Loucy (cell line): Measurements from ENCODE around the gene FAF1.

Experiments used
- H2AFZ ChIP-seq: fragments of 200-600 bp; sonication (generic); 2 replicates; pipeline ENCODE4 v1.6.0; 2016; ENCODE audit warnings: antibody characterized with exemption, mild to moderate bottlenecking, low read length, moderate library complexity
- H3F3A ChIP-seq: fragments of 200-600 bp; 2 replicates; pipeline ENCODE4 v1.6.0; 2016; ENCODE audit warnings: antibody characterized with exemption, low read depth, mild to moderate bottlenecking
- H3K27me3 ChIP-seq: fragments of 200-600 bp; sonication (generic); 2 replicates; pipeline ENCODE4 v1.6.1; 2014; ENCODE audit warnings: low read length, mild to moderate bottlenecking; ENCODE audit not compliant: insufficient read depth, poor library complexity, severe bottlenecking
- H3K36me3 ChIP-seq: fragments of 200-600 bp; sonication (generic); 2 replicates; pipeline ENCODE4 v1.6.1; 2016; ENCODE audit warnings: low read length; ENCODE audit not compliant: insufficient read depth
- H3K4me1 ChIP-seq: fragments of 200-600 bp; sonication (generic); 2 replicates; pipeline ENCODE4 v1.5.1; 2014; ENCODE audit warnings: low read length, mild to moderate bottlenecking; ENCODE audit not compliant: insufficient read depth, poor library complexity, severe bottlenecking
- H3K4me2 ChIP-seq: fragments of 200-600 bp; sonication (generic); 2 replicates; pipeline ENCODE4 v1.6.0; 2014; ENCODE audit warnings: antibody characterized with exemption, low read length, low read depth, mild to moderate bottlenecking; ENCODE audit not compliant: poor library complexity, severe bottlenecking
- H3K4me3 ChIP-seq: fragments of 200-600 bp; sonication (generic); 2 replicates; pipeline ENCODE4 v1.5.1; 2014; ENCODE audit warnings: low read length, mild to moderate bottlenecking, mixed read lengths; ENCODE audit not compliant: poor library complexity, severe bottlenecking
- H3K79me2 ChIP-seq: fragments of 200-600 bp; sonication (generic); 2 replicates; pipeline ENCODE4 v1.6.1; 2014; ENCODE audit warnings: low read length; ENCODE audit not compliant: insufficient read depth
- H3K9ac ChIP-seq: fragments of 200-600 bp; sonication (generic); 2 replicates; pipeline ENCODE4 v1.6.0; 2014; ENCODE audit warnings: mild to moderate bottlenecking, low read depth, low read length, moderate library complexity; ENCODE audit not compliant: poor library complexity, severe bottlenecking
- H3K9me2 ChIP-seq: fragments of 200-600 bp; sonication (generic); replicated peaks from 2 replicates; pipeline ENCODE4 v1.6.1; 2016; ENCODE audit warnings: low read depth, low read length, mixed read lengths
- H3K9me3 ChIP-seq: fragments of 200-600 bp; sonication (generic); 2 replicates; pipeline ENCODE4 v1.6.1; 2014; ENCODE audit warnings: mild to moderate bottlenecking, antibody characterized with exemption, low read length, low read depth; ENCODE audit not compliant: insufficient read depth
- H4K20me1 ChIP-seq: fragments of 200-600 bp; sonication (generic); 2 replicates; pipeline ENCODE4 v1.6.0; 2014; ENCODE audit warnings: antibody characterized with exemption, low read length, mild to moderate bottlenecking; ENCODE audit not compliant: insufficient read depth, poor library complexity, severe bottlenecking
- EZH2phosphoT487 ChIP-seq: fragments of 200-600 bp; IDR thresholded peaks from 2 replicates; pipeline ENCODE4 v1.6.1; 2018; ENCODE audit warnings: antibody characterized with exemption, mild to moderate bottlenecking, moderate library complexity, borderline replicate concordance
- TF ChIP-seq, protein P1 (sequence below): fragments of 200-600 bp; sonication (generic); conservative IDR thresholded peaks from 2 replicates; pipeline ENCODE4 v1.5.1; 2014; ENCODE audit warnings: mild to moderate bottlenecking, antibody characterized with exemption, low read length

Gene FAF1

GRCh38 chr1:50950396-50950795, 9.7 kb downstream of the FAF1 start:
- H3F3A ChIP-seq: no peaks in the 10 kb centered on the region
- peak overlapping the region; percentile 47 for H3K4me2 ChIP-seq
- H3K4me3 ChIP-seq: peak overlapping the region; percentile 7
- H3K9me2 ChIP-seq: no peaks in the 10 kb centered on the region
- peaks cover 44% of the 10 kb centered on the region for H3K4me1 ChIP-seq
- H3K9ac ChIP-seq: no peak overlapping the region
- no peaks in the 10 kb centered on the region for H3K27me3 ChIP-seq
- no peak overlapping the region for H2AFZ ChIP-seq
- H3K79me2 ChIP-seq: peaks cover 90% of the 10 kb centered on the region
- TF ChIP-seq EZH2phosphoT487: no peak
- TF ChIP-seq, protein P1, sequence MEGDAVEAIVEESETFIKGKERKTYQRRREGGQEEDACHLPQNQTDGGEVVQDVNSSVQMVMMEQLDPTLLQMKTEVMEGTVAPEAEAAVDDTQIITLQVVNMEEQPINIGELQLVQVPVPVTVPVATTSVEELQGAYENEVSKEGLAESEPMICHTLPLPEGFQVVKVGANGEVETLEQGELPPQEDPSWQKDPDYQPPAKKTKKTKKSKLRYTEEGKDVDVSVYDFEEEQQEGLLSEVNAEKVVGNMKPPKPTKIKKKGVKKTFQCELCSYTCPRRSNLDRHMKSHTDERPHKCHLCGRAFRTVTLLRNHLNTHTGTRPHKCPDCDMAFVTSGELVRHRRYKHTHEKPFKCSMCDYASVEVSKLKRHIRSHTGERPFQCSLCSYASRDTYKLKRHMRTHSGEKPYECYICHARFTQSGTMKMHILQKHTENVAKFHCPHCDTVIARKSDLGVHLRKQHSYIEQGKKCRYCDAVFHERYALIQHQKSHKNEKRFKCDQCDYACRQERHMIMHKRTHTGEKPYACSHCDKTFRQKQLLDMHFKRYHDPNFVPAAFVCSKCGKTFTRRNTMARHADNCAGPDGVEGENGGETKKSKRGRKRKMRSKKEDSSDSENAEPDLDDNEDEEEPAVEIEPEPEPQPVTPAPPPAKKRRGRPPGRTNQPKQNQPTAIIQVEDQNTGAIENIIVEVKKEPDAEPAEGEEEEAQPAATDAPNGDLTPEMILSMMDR: no peak
- H3K36me3 ChIP-seq: no peaks in the 10 kb centered on the region
- peaks cover 61% of the 10 kb centered on the region for H4K20me1 ChIP-seq
- H3K9me3 ChIP-seq: no peaks in the 10 kb centered on the region

GRCh38 chr1:50949286-50949982, 10.6 kb downstream of the FAF1 start:
- TF ChIP-seq, protein P1: no peak
- no peak for TF ChIP-seq EZH2phosphoT487
- Histone ChIP-seq H3K79me2 (peaks cover 90% of the 10 kb centered on the region), H3K36me3 (no peaks in the 10 kb centered on the region), H3K4me3 (no peak overlapping the region), H3K4me1 (peaks cover 38% of the 10 kb centered on the region), H3F3A (no peaks in the 10 kb centered on the region), H3K9ac (no peak overlapping the region), H4K20me1 (peaks cover 65% of the 10 kb centered on the region), H3K9me2 (no peaks in the 10 kb centered on the region), H3K4me2 (peak overlapping the region; percentile 47), H3K27me3 (no peaks in the 10 kb centered on the region), H2AFZ (no peak overlapping the region), H3K9me3 (no peaks in the 10 kb centered on the region)

DNA sequence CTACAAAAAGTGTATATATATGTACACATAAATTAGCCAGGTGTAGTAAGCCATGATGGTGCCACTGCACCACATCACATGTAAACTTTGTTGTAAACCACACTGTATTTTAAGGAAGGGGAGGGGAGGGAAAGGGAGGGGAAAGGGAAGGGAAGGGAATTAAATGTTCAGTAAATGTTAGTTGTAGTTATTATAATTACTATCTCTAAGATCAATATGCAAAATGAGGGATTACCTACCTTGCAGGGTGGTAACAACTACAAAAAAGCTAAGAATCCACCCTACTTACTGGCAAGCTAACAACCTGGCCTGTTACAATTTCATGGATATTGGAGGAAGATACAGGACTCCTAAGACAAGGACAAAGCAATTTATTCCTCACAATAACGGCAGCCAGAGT, 17.7 kb downstream of the FAF1 start:
- H3F3A ChIP-seq: no peaks in the 10 kb centered on the region
- H4K20me1 ChIP-seq: peaks cover 61% of the 10 kb centered on the region
- no peak overlapping the region for H3K4me3 ChIP-seq
- no peaks in the 10 kb centered on the region for H3K9me2 ChIP-seq
- no peaks in the 10 kb centered on the region for H3K36me3 ChIP-seq
- TF ChIP-seq, protein P1: no peak
- TF ChIP-seq EZH2phosphoT487: no peak
- H3K4me2 ChIP-seq: no peak overlapping the region
- no peaks in the 10 kb centered on the region for H3K9me3 ChIP-seq
- peaks cover 13% of the 10 kb centered on the region for H3K4me1 ChIP-seq
- no peak overlapping the region for H3K9ac ChIP-seq
- peaks cover 100% of the 10 kb centered on the region for H3K79me2 ChIP-seq
- H3K27me3 ChIP-seq: no peaks in the 10 kb centered on the region
- H2AFZ ChIP-seq: no peak overlapping the region
